Left lung (tissue), 10 donors: ENCODE data around the gene TWIST2. TPM values are rescaled to one million over a fixed set of nuclear protein-coding genes. Genes with fewer than 3 reads are reported as not detected.

ENCODE experiments used
- ATAC-seq: fragments of 200-7000 bp; cut with Tn5 transposase; one replicate; pipeline ENCODE4 v1.9.1; 2020; ENCODE audit warnings: moderate library complexity
- DNase-seq, 4 donors: peaks; one replicate each; pipeline ENCODE4 v3.0.0-alpha.2; 2013 to 2020
- H3K27ac ChIP-seq, 2 donors: fragments of 200-600 bp; sonication (generic) in 1 of 2; one replicate each; pipeline versions ENCODE4 v1.5.0 to v1.8.0; 2020 to 2021
- H3K27me3 ChIP-seq, 2 donors: fragments of 200-600 bp; sonication (generic) in 1 of 2; one replicate each; pipeline versions ENCODE4 v1.5.0 to v1.8.0; 2020 to 2021
- H3K36me3 ChIP-seq, 2 donors: fragments of 200-600 bp; sonication (generic) in 1 of 2; one replicate each; pipeline versions ENCODE4 v1.5.0 to v1.8.0; 2020 to 2021
- H3K4me1 ChIP-seq, 2 donors: fragments of 200-600 bp; one replicate each; pipeline ENCODE4 v1.8.0; 2021
- H3K4me3 ChIP-seq, 2 donors: fragments of 200-600 bp; sonication (generic) in 1 of 2; one replicate each; pipeline versions ENCODE4 v1.5.0 to v1.8.0; 2020 to 2021; ENCODE audit warnings: mild to moderate bottlenecking in 1 of 2
- H3K9me3 ChIP-seq, 2 donors: fragments of 200-600 bp; sonication (generic) in 1 of 2; one replicate each; pipeline versions ENCODE4 v1.5.0 to v1.8.0; 2020 to 2021
- CTCF ChIP-seq, 2 donors: fragments of 200-600 bp; sonication (generic) in 1 of 2; IDR thresholded peaks; one replicate each; pipeline versions ENCODE4 v1.5.0 to v1.8.0; 2021; ENCODE audit warnings: antibody characterized with exemption in 2 of 2
- intact Hi-C, 2 donors: fragments of 100-400 bp; cut with DNase I; formaldehyde crosslinking; loops; one replicate each; pipeline versions ENCODE4 v1.11.2 to v1.14.2; 2022
- polyA plus RNA-seq, 6 donors: library from polyadenylated mRNA; unstranded; fragments of 120-200 nt; gene quantifications; one replicate each; pipeline ENCODE4 v1.2.1, GENCODE V29; 2013; ENCODE audit not compliant: insufficient read length in 6 of 6
- total RNA-seq, 2 donors: library from RNA; stranded (reverse); fragmentation: NEBNext Ultra II Directional; extraction: Animal tissue kit (Norgen Biotek cat#: 25700); gene quantifications; one replicate each; pipeline ENCODE4 v1.2.1, GENCODE V29; 2021
- donor health status: DM: no; HTN: yes; CAD: no.
- donor health status: DM: no; HTN: no; CAD: no.

TWIST2 gene
- total and polyA plus RNA-seq, 8 donors, result 4.0 to 12.8 (median 5.3) TPM

GRCh38 chr2:238910751-238911351 is 63.0 kb downstream of the TWIST2 start:
- Histone ChIP-seq H3K4me1 (no peaks in the 10 kb centered on the region), H3K36me3 (no peaks in the 10 kb centered on the region), H3K27ac (no peak overlapping the region), H3K4me3 (no peak overlapping the region), H3K9me3 (no peaks in the 10 kb centered on the region), H3K27me3 (peaks cover 0 to 18% of the 10 kb centered on the region in 2 donors)
- TF ChIP-seq CTCF (IDR thresholded peaks at IDR 0.05), result no peak
- intact Hi-C loops, result no loop called here
- peak in 1 of 4 donors; percentile 52 for DNase-seq
- ATAC-seq, result peak; percentile 10

GRCh38 chr2:238911376-238912227 is 63.7 kb downstream of the TWIST2 start:
- no peak overlapping the region for H3K27ac ChIP-seq
- ATAC-seq (no peak), DNase-seq (peak in 1 of 4 donors; percentile 38)
- H3K9me3 ChIP-seq, result no peaks in the 10 kb centered on the region
- TF ChIP-seq CTCF (IDR thresholded peaks at IDR 0.05), result no peak
- intact Hi-C loops, result no loop called here
- H3K36me3 ChIP-seq, result no peaks in the 10 kb centered on the region
- peaks cover 0 to 20% of the 10 kb centered on the region in 2 donors for H3K27me3 ChIP-seq
- no peak overlapping the region for H3K4me3 ChIP-seq
- H3K4me1 ChIP-seq, result no peaks in the 10 kb centered on the region

GRCh38 chr2:238912228-238912915 is 64.5 kb downstream of the TWIST2 start:
- Histone ChIP-seq H3K27ac (no peak overlapping the region), H3K36me3 (no peaks in the 10 kb centered on the region), H3K4me3 (no peak overlapping the region), H3K4me1 (no peaks in the 10 kb centered on the region), H3K27me3 (peaks cover 0 to 24% of the 10 kb centered on the region in 2 donors), H3K9me3 (no peaks in the 10 kb centered on the region)
- DNase-seq (peak in 2 of 4 donors; percentile 16 to 70), ATAC-seq (no peak)
- TF ChIP-seq CTCF (IDR thresholded peaks at IDR 0.05), result no peak
- intact Hi-C loops, result no loop called here

- no peak for TF ChIP-seq CTCF (IDR thresholded peaks at IDR 0.05)
- intact Hi-C loops, result no loop called here
- no peak overlapping the region for H3K27ac ChIP-seq
- no peaks in the 10 kb centered on the region for H3K36me3 ChIP-seq
- no peaks in the 10 kb centered on the region for H3K4me1 ChIP-seq
- H3K4me3 ChIP-seq, result no peak overlapping the region
- DNase-seq (peak in 1 of 4 donors; percentile 61), ATAC-seq (no peak)
- no peaks in the 10 kb centered on the region for H3K9me3 ChIP-seq
- peaks cover 0 to 29% of the 10 kb centered on the region in 2 donors for H3K27me3 ChIP-seq
These were observed 65.3 kb downstream of the TWIST2 start for GRCh38 chr2:238912916-238913875.
